HepG2 (cell line): ENCODE measurements around the gene ELL. TPM values are rescaled to one million over a fixed set of nuclear protein-coding genes. Genes with fewer than 3 reads are reported as not detected.
A peak's percentile ranks its signal among the peaks of the same experiment; 100 is the strongest.

Source experiments
- ATAC-seq: fragments of 200-7000 bp; cut with Tn5 transposase; 3 replicates; pipeline ENCODE4 v1.9.1; 2020; ENCODE audit warnings: mild to moderate bottlenecking, moderate library complexity
- BruUV-seq: library from RNA; stranded (reverse); fragments of 400-500 nt; replicated peaks from 2 replicates; lab custom pipeline; 2021; lab: Mats Ljungman, UMichigan
- CTCF ChIA-PET: fragments of 300-600 bp; formaldehyde crosslinking; extraction: SDS; loops from one replicate; lab custom pipeline; 2021; ENCODE audit warnings: low total read pairs, inconsistent platforms, low intra/inter-chr PET ratio; lab: Yijun Ruan, JAX
- POLR2A ChIA-PET: fragments of 350-600 bp; sonication (Branson Sonifier 250); formaldehyde crosslinking; loops from one replicate; lab custom pipeline; 2020; ENCODE audit warnings: antibody characterized with exemption, inconsistent platforms; lab: Yijun Ruan, JAX
- DNase-seq: peaks from one replicate; pipeline ENCODE4 v3.0.0-alpha.2; 2015; ENCODE audit warnings: low spot score
- FAIRE-seq: peaks from 3 replicates; lab custom pipeline; 2011; peaks lifted over from hg19 to GRCh38; lab: Jason Lieb, UNC
- H2AFZ ChIP-seq: one replicate; pipeline ENCODE4 v1.6.1; 2011; ENCODE audit warnings: low read length, inconsistent platforms
- H3K27ac ChIP-seq: fragments of 300-600 bp; 3 replicates; pipeline ENCODE4 v1.8.0; 2011; ENCODE audit warnings: mixed run types, mild to moderate bottlenecking, mixed read lengths, low read length, inconsistent platforms; ENCODE audit not compliant: insufficient read depth; ENCODE audit errors: extremely low read length
- H3K27me3 ChIP-seq, 2 experiments: fragments of 200-600 bp in 1 of 2; 2 replicates in 1 of 2; 3 replicates in 1 of 2; pipeline versions ENCODE4 v1.6.0 to v1.8.0; 2011; ENCODE audit warnings: low read length in 2 of 2, mild to moderate bottlenecking in 2 of 2, moderate library complexity in 2 of 2, inconsistent platforms in 1 of 2; ENCODE audit not compliant: insufficient read depth in 2 of 2, control insufficient read depth in 1 of 2
- H3K36me3 ChIP-seq, 2 experiments: fragments of 200-600 bp in 1 of 2; replicated peaks in 1 of 2; 2 replicates in 1 of 2; 3 replicates in 1 of 2; pipeline versions ENCODE4 v1.5.1 to v1.8.0; 2011; ENCODE audit warnings: low read length in 2 of 2, inconsistent platforms in 1 of 2; ENCODE audit not compliant: insufficient read depth in 2 of 2, control insufficient read depth in 1 of 2
- H3K4me1 ChIP-seq: 2 replicates; pipeline ENCODE4 v1.5.1; 2012; ENCODE audit warnings: low read length, inconsistent platforms; ENCODE audit not compliant: insufficient read depth
- H3K4me2 ChIP-seq: 2 replicates; pipeline ENCODE4 v1.6.0; 2011; ENCODE audit warnings: low read depth, low read length, inconsistent platforms
- H3K4me3 ChIP-seq, 3 experiments: fragments of 200-600 bp in 1 of 3; sonication (generic), shearing (Covaris generic) in 1 of 3; replicated peaks in 1 of 3; 2 replicates each; pipeline ENCODE4 v1.5.1; 2011 to 2016; ENCODE audit warnings: low read length in 3 of 3, inconsistent platforms in 2 of 3, low read depth in 2 of 3, mild to moderate bottlenecking in 2 of 3, control low read depth in 1 of 3, mixed read lengths in 1 of 3; ENCODE audit not compliant: insufficient read depth in 1 of 3
- H3K79me2 ChIP-seq: one replicate; pipeline ENCODE4 v1.6.1; 2011; ENCODE audit warnings: low read length, inconsistent platforms; ENCODE audit not compliant: insufficient read depth
- H3K9ac ChIP-seq: 2 replicates; pipeline ENCODE4 v1.6.0; 2011; ENCODE audit warnings: mild to moderate bottlenecking, low read depth, low read length, inconsistent platforms; ENCODE audit not compliant: insufficient read depth
- H3K9me3 ChIP-seq: 2 replicates; pipeline ENCODE4 v1.5.1; 2012; ENCODE audit warnings: mild to moderate bottlenecking, low read length
- H4K20me1 ChIP-seq: 2 replicates; pipeline ENCODE4 v1.6.0; 2011; ENCODE audit warnings: inconsistent platforms, mild to moderate bottlenecking, low read length, moderate library complexity; ENCODE audit not compliant: insufficient read depth
- DNMT3B ChIP-seq: conservative IDR thresholded peaks from 2 replicates; pipeline ENCODE4 v1.6.1; 2016; ENCODE audit warnings: missing biosample characterization, control low read depth
- GFI1 ChIP-seq: sonication (generic); formaldehyde crosslinking; IDR thresholded peaks from 2 replicates; pipeline ENCODE4 v1.5.0; 2020; ENCODE audit warnings: missing genetic modification reagents, mild to moderate bottlenecking, borderline replicate concordance
- MED8 ChIP-seq: sonication (generic); formaldehyde crosslinking; IDR thresholded peaks from 2 replicates; pipeline ENCODE4 v1.8.1; 2023; ENCODE audit warnings: mild to moderate bottlenecking, missing genetic modification reagents; ENCODE audit not compliant: insufficient replicate concordance
- PITX1 ChIP-seq: sonication (generic); formaldehyde crosslinking; IDR thresholded peaks from 2 replicates; pipeline ENCODE4 v1.5.1; 2020; ENCODE audit warnings: mild to moderate bottlenecking, missing genetic modification reagents
- SALL1 ChIP-seq: sonication (generic); formaldehyde crosslinking; IDR thresholded peaks from 2 replicates; pipeline ENCODE4 v1.8.0; 2022; ENCODE audit warnings: mild to moderate bottlenecking, missing genetic modification reagents
- SOX6 ChIP-seq, 2 experiments: fragments of 450-650 bp in 1 of 2; sonication (generic) in 1 of 2; formaldehyde crosslinking in 1 of 2; IDR thresholded peaks; 2 replicates each; pipeline versions ENCODE4 v1.4.0 to v1.6.1; 2017 to 2020; ENCODE audit warnings: antibody characterized with exemption in 1 of 2, mild to moderate bottlenecking in 1 of 2, missing genetic modification reagents in 1 of 2
- ZNF629 ChIP-seq: sonication (generic); formaldehyde crosslinking; conservative IDR thresholded peaks from 2 replicates; pipeline ENCODE4 v1.5.0; 2020; ENCODE audit warnings: missing genetic modification reagents
- ZNF850 ChIP-seq: sonication (generic); formaldehyde crosslinking; conservative IDR thresholded peaks from 2 replicates; pipeline ENCODE4 v1.9.0; 2021; ENCODE audit warnings: mild to moderate bottlenecking, missing genetic modification reagents
- WGBS: methylation state at CpG from one replicate; pipeline ENCODE4 v1.1.6; 2017; ENCODE audit warnings: low lambda C conversion rate; 5-methylcytosine and 5-hydroxymethylcytosine counted together
- in situ Hi-C: cut with HindIII; loops from 2 replicates; pipeline ENCODE4 v1.10.0; 2017; ENCODE audit warnings: low pct_unique_long_range_greater_than_20kb; ENCODE audit not compliant: extremely low pct_ligation_motif_present
- intact Hi-C: fragments of 100-400 bp; cut with micrococcal nuclease; formaldehyde crosslinking; loops from one replicate; pipeline ENCODE4 v1.10.0; 2022; ENCODE audit not compliant: unreplicated experiment
- polyA plus RNA-seq, 8 experiments: library from polyadenylated mRNA; depleted of rRNA in 3 of 8; stranded (reverse) in 7 of 8; unstranded in 1 of 8; fragments of >200 nt; fragmentation: Illumina TruSeq in 4 of 8; extraction: Trizol in 4 of 8; gene quantifications; 2 replicates each; pipeline versions ENCODE4 v1.2.1 to v1.2.3, GENCODE V29; 2011 to 2016; ENCODE audit warnings: low read depth in 4 of 8, missing spikeins in 1 of 8, mixed read lengths in 1 of 8; ENCODE audit not compliant: insufficient read depth in 1 of 8
- total RNA-seq, 5 experiments: library from RNA; depleted of rRNA; stranded (reverse); fragments of >200 nt; fragmentation: Illumina TruSeq; extraction: Trizol; gene quantifications; 2 replicates each; pipeline ENCODE4 v1.2.3, GENCODE V29; 2016; ENCODE audit warnings: low read depth in 1 of 5

ELL gene
- total and polyA plus RNA-seq, 2 of the 13 experiments (the other 11 are each of a cell fraction or from before 2014, with no cell fraction given) = 3.7 to 5.4 TPM

DNA sequence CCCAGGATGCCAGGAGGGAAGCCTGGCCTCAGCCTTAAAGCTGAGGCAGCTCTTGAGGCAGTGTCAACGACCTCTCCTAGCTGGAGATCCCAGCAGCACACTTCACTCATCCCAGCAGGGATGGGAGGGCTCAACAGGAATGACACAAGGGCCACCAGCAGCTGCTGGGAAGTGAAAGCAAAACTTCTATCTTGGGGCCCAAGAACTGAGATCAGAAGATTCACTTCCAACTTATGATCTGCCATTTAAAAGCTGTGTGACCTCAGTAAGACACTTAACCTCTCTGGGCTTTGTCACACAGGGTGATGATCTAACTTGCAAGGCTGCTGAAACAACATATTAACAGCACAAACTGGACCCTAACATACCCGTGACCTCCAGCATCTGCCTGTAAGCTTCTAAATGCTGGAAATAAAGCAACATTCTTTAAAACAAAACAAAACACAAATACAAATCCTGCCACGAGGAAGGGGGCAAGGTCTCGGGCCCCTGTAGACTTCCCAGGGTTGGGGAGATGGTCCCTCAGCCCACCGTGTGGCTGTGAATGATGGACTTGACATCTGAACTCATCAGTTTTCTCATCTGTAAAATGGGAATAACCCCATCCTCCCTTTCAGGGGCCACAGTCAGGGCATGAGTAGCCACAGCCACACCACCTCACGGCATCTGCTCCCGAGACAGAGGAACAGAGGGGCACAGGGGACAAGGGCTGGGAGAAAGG is 22.7 kb downstream of the ELL start (continued):
- TF ChIP-seq MED8 (CRISPR knock-in tag) = no peak
- no peak for TF ChIP-seq DNMT3B (CRISPR knock-in tag)
- TF ChIP-seq ZNF850 (CRISPR knock-in tag) = no peak
- peak; percentile 86 for TF ChIP-seq ZNF629
- TF ChIP-seq PITX1 = no peak

DNA sequence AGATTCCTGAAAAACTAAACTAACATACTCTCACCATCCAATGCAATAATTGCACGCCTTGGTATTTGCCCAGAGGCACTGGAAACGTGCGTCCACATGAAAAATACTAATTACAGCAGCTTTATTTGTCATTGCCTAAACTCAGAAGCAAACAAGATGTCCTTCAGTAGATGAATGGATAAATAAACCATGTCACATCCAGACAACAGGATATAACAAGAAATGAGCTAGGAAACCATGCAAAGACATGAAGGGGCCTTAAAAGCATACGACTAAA is 25.0 kb downstream of the ELL start:
- no TSS peak for BruUV-seq
- H3K4me2 ChIP-seq = no peak overlapping the region
- H3K4me3 ChIP-seq = no peak overlapping the region
- in situ Hi-C loops = no loop called here
- H3K27me3 ChIP-seq = no peaks in the 10 kb centered on the region
- POLR2A ChIA-PET = interaction anchor here (1.0 to 2.0 kb wide), 4 partner anchors 18 to 91 kb away, joined by 3 to 7 read pairs (median 4); partner anchors contain the start of gene ELL
- no peak overlapping the region for H3K9ac ChIP-seq
- no peak for ATAC-seq
- no peak for TF ChIP-seq GFI1 (CRISPR knock-in tag)
- TF ChIP-seq SALL1 (CRISPR knock-in tag) = no peak
- TF ChIP-seq SOX6 (IDR thresholded peaks at IDR 0.05) = no peak
- TF ChIP-seq SOX6 (CRISPR knock-in tag; IDR thresholded peaks at IDR 0.05) = 0 out of 2 replicates have a peak, but pooled peaks have one; percentile 8
- TF ChIP-seq, all 625 proteins: peak for 1
- H3K9me3 ChIP-seq = no peaks in the 10 kb centered on the region
- DNase-seq = no peak
- peaks cover 88% of the 10 kb centered on the region for H4K20me1 ChIP-seq
- peaks cover 95% of the 10 kb centered on the region for H3K79me2 ChIP-seq
- H3K4me1 ChIP-seq = peaks cover 57% of the 10 kb centered on the region
- H2AFZ ChIP-seq = no peak overlapping the region
- no peak for FAIRE-seq
- CTCF ChIA-PET = no interaction called here
- intact Hi-C loops = loop anchor here (2.0 kb wide), 1 partner anchor 26 kb away; the partner anchor contains the start of gene ELL
- H3K27ac ChIP-seq = no peak overlapping the region
- WGBS = 80% methylated on average over 4 of the region's 4 CpGs
- H3K36me3 ChIP-seq = peaks cover 0 to 4% of the 10 kb centered on the region in 2 experiments; a peak in 2 of 5 replicates
